GOT3 (cell line): ENCODE measurements around the gene USP43.
"Not testable (repeated sequence)": the region's sequence is repeated elsewhere in the genome, so short reads cannot be mapped to it uniquely, and the experiment has no call there.

ENCODE experiments used
- DNase-seq: peaks from one replicate; lab custom pipeline; 2025; ENCODE audit warnings: mixed read lengths; lab: John Stamatoyannopoulos, UW

The USP43 gene

GRCh38 chr17:9644910-9645751 is at the start of gene USP43:
Gene USP43 (plus strand): TSS chr17:9645517. CDS start chr17:9645633, 116 bp downstream.
- no peak for DNase-seq

- not testable (repeated sequence) for DNase-seq
Observed at GRCh38 chr17:9597638-9598037, 47.7 kb upstream of the USP43 start.

DNA sequence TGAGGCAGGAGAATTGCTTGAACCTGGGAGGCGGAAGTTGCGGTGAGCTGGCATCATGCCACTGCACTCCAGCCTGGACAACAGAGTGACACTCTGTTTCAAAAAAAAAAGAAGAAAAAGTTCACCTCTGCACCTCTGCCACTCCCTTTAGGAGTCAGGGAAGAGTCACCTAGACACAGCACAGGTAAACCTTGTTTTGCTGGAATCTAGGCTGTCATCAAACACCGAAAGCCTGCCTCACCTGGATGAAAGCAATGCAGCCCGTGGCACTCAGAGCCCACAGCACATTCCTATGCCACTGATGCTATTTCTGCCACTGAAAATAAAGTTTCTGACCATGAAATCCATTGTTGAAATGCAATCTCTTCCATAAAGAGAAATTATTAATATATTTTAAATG is 46.7 kb upstream of the USP43 start:
- DNase-seq: no peak

DNA sequence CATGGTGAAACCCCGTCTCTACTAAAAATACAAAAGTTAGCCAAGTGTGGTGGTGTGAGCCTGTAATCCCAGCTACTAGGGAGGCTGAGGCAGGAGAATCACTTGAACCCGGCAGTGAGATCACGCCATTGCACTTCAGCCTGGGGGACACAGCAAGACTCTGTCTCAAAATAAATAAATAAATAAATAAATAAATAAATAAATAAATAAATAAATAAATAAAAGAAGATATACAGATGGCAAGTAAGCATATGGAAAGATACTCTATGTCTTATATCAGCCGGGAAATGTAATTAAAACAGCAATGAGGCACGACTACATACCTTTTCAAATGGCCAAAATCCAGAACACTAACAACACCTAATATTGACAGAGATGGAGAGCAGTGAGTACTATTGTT is 40.7 kb upstream of the USP43 start:
- DNase-seq: not testable (repeated sequence)

DNA sequence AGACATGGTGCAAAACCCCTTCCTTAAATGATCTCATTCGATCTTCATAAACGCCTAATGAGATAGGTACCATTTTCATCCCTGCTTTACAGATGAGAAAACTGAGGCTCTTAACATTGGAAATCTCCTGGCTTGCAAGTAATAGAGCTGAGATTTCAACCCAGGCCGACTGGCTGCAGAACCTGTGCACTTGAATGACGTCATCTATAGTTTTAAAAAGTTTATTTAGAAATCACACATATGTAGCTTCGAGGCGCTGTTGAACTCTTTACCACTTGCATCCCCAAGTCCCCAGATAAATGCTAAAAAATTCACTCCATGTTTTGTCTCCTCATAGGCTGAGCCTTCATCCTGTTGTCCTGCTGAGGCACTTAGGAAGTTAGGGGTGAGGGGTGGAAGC is 38.9 kb upstream of the USP43 start:
- DNase-seq: no peak

- DNase-seq: not testable (repeated sequence)
Observed at GRCh38 chr17:9607058-9607457, 38.3 kb upstream of the USP43 start.

DNA sequence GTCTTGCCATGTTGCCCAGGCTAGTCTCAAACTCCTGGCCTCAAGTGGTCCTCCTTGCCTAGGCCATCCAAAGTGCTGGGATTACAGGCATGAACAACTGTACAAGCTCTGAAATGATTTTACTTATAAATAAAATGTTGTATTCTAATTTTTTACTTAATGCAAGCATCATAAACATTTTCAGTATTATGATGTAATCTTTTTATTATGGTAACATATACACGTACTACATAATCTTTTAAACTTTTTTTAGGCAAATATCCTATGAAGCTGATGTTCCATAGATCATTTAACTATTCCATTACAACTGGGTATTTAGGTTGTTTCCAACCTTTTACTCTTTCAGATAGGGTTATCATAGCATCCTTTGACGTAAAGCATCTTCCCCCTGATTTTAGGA is 33.8 kb upstream of the USP43 start:
- DNase-seq: no peak

DNA sequence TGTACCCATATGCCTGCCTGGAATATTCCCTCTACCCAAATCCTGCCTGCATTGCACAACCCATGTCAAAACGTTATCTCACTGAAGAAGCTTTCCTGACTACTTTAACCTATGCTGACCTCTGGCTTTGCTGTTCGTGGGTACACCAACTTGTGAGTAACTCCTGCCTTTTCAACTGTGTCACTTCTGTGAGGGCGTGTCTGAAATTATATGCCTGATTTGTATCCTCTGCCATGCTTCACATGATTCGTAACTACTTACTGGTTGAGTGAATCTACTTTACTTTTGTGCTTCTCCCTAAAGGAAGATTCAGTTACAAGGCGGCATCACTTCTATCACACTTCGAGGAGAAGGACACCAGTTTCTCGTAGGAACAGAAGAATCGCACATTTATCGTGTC is 33.3 kb upstream of the USP43 start:
- no peak for DNase-seq

- no peak for DNase-seq
Observed at GRCh38 chr17:9615486-9615885, 29.8 kb upstream of the USP43 start.

DNA sequence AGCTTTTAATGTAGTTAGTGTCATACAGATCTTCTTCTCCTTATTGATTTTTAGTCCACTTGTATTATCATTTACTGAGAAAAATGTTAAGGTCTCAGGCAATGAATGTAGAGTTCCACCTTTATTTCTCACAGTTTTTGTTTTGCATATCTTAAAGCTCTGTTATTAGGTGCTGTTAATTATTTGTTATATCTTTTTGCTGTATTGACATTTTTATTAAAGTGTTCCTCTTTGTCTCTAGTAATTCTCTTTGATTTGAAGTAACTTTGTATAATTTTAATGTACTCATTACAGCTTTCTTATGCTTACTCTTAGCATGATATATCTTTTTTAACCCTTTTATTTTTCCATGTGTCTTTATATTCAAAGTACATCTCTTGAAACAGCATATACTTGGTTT is 22.4 kb upstream of the USP43 start:
- no peak for DNase-seq

GRCh38 chr17:9628509-9628908 is 16.8 kb upstream of the USP43 start:
- no peak for DNase-seq

GRCh38 chr17:9632741-9633140 is 12.6 kb upstream of the USP43 start:
- DNase-seq: no peak

GRCh38 chr17:9635340-9635739 is 10.0 kb upstream of the USP43 start:
- DNase-seq: no peak

GRCh38 chr17:9636501-9636900 is 8.8 kb upstream of the USP43 start:
- no peak for DNase-seq

GRCh38 chr17:9640388-9640787 is 4.9 kb upstream of the USP43 start:
- not testable (repeated sequence) for DNase-seq

DNA sequence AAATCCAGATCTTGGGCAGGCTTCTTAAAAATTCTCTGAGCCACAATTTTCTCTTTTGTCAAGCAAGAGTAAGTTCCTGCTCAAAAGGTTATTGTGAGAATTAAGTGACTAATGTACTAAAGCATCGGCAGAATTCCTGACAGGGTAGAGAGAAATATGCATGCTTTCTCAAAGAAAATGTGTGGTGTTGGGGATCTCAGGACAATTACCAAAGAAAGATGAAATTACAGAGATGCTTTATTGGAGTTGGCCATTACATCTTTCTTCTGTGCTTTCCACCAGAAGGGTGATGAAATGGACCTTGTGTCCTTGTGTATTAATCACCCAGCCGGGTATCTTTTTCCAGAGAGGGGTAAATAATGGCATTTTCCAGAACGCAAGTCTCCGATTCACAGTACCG is 1.7 kb upstream of the USP43 start:
- no peak for DNase-seq

GRCh38 chr17:9645851-9646545 is 681 bp downstream of the USP43 start:
- DNase-seq: no peak

- DNase-seq: no peak
Observed at GRCh38 chr17:9646546-9646885, 1.2 kb downstream of the USP43 start.

DNA sequence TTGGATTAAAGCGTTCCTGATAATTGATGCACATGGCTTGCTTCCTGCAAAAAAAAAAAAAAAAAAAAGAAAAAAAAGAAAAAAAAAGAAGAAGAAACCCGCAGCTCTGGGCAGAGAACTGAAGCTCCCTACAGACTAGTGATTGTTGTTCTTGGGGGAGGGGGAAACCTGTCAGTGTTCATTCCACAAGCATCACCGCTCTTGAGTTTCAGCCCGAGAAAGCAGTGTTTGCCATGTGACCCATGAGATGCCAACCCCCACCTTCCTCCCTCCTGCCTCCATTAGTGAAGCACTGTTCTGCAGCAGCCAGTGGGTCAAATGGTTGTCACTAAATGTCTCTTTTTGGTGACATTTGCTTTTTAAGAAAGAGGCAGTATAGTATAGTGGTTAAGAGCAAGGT is 1.7 kb downstream of the USP43 start:
- no peak for DNase-seq

DNA sequence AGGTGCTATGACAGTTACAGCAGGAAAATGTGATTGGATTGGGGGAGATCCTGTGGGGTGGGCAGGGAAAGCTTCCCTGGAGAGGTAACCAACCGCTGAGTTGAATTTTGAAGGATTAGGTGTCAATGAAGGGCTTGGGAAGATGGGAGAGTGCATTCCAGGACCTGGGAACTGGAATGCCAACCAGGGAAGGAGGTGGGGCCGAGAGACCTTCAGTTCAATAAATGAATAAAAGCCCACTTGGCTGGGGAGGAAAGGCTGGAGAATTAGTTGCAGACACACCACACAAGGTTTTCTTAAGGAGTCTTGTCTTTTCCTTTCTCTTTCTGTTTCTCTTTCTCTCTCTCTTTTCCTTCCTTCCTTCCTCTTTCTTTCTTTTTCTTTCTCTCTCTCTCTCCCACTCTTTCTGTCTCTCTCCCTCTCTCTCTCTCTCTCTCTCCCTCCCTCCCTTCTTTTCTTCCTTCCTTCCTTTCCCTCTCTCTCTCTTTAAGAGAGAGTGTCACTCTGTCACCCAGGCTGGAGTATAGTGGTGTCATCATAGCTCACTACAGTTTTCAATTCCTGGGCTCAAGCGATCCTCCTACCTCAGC is 3.3 kb downstream of the USP43 start:
- no peak for DNase-seq

DNA sequence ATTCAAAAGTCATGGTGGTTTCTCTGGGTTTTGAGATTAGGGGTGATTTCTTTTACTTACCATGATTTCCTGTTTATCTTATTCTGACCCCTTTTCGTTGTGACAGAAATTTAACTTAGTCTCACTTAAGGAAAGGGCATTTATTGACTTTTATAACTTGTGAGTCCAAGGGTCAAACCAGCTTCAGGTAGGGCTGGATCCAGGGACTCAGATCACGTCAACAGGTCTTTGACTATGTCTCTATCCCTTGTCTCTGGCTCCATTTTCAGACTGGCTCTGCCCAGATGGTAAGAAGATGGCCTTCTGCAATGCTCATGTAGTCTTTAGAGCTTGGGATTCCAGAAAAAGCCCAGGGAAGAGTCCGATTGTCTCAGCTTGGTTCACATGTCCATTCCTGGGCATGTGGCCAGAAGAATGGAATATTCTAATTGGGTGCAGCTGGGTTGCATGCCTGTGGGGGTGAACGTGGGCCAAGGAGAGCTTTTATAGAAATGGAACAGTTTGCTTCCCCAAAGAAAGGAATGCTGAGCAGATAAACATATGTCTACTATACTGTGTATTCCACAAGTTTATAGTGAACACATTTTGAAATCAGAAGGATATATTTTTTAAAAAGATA is 13.4 kb downstream of the USP43 start:
- no peak for DNase-seq

DNA sequence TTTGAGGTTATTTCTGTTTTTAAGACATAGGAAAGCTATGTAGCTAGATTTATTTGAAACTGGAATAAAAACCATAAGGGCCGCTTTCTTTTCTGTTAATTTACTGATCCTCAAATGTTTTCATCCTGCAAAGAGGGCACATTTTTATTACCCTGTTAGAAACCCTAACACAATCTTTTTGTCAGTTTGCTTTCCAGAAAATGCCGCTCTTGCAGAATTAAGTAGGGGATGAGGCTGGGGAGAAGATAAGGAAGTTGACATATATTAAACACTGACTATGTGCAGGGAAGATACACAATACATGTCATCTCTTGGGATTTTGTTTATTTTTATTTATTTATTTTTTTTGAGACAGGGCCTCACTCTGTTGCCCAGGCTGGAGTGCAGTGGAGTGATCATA is 15.7 kb downstream of the USP43 start:
- DNase-seq: no peak

GRCh38 chr17:9663511-9663910 is 18.2 kb downstream of the USP43 start:
- not testable (repeated sequence) for DNase-seq
